Left lobe of liver (tissue), 2 donors: ENCODE measurements around the gene NOTCH1. TPM values are rescaled to one million over a fixed set of nuclear protein-coding genes. Genes with fewer than 3 reads are reported as not detected.
"Not testable (repeated sequence)": the region's sequence is repeated elsewhere in the genome, so short reads cannot be mapped to it uniquely, and the experiment has no call there.

ENCODE experiments used
- ATAC-seq: fragments of 200-7000 bp; cut with Tn5 transposase; one replicate; pipeline ENCODE4 v1.9.1; 2020; ENCODE audit warnings: mild to moderate bottlenecking, moderate library complexity
- DNase-seq: peaks from one replicate; pipeline ENCODE4 v3.0.0-alpha.2; 2020; ENCODE audit warnings: low spot score
- total RNA-seq: library from RNA; stranded (reverse); gene quantifications from one replicate; pipeline ENCODE4 v1.2.1, GENCODE V29; 2021
- donor health status: DM: no; HTN: no; CAD: no; lungs with moderate emphysema.
- donor health status: DM: no; HTN: yes; CAD: no.

NOTCH1 gene
- total RNA-seq, 1 donor from 2014 or later, result 31.9 TPM

DNA sequence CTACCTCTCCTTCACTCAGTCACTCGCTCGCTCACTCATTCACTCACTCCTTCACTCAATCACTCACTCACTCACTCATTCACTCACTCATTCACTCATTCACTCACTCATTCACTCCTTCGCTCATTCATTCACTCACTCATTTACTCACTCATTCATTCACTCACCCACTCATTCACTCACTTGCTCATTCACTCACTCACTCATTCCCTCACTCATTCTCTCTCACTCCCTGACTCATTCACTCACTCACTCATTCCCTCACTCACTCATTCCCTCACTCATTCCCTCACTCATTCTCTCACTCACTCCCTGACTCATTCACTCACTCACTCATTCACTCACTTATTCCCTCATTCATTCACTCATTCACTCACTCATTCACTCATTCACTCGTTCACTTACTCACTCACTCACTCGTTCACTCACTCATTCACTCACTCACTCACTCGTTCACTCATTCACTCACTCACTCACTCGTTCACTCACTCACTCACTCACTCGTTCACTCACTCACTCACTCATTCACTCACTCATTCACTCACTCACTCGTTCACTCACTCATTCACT lies 33.9 kb upstream of the NOTCH1 start:
- not testable (repeated sequence) for ATAC-seq, DNase-seq

DNA sequence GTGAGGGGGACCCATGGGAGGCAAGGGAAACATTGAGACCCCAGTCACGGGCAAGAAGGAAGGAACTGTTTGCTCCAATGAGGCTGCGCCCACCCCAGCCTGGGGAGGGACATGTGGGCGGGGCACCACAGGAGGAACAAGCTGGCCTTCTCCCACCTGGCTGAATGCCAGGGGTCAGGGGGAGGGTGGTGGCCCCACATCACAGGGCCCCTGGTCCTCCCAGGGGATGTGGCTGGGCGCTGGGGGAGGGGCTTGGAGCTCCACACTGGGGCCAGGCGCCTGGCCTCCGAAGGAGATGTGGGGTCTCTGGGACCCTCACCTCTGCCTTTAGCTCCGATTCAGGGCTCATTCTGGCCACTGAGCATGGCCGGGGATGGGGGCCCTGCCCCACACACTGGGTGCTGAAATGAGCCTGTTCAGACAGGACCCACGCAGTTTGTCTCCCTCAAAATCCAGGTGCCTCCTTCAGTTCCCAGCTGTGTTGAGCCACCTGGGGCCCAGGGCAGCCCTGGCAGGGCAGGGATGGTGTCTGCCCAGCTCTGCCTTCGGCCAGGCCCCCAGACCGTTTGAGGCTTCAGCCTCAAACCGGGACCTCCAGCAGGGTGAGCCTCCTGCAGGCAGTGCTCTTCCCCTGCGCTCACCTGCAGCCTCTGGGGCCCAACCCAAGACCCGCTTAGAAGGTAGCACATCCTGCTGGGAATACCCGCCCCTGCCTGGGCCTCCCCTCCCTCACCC lies 33.2 kb upstream of the NOTCH1 start:
- DNase-seq, result no peak
- ATAC-seq, result peak; percentile 14

DNA sequence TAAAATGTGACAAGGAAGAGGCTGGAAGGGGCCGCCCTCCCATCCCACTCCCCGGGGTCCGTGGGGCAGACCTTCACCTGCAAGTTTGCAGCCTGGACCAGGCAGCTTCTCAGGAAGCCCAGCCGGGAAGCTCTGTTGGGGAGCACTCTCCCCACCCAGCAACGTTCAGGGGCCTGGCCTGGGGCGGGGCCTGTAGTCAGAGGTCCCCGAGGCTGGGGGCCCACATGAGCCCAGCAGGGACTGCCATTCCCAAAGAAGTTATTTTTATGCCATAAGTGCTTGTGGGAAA lies 32.7 kb upstream of the NOTCH1 start:
- DNase-seq (no peak), ATAC-seq (no peak)

DNA sequence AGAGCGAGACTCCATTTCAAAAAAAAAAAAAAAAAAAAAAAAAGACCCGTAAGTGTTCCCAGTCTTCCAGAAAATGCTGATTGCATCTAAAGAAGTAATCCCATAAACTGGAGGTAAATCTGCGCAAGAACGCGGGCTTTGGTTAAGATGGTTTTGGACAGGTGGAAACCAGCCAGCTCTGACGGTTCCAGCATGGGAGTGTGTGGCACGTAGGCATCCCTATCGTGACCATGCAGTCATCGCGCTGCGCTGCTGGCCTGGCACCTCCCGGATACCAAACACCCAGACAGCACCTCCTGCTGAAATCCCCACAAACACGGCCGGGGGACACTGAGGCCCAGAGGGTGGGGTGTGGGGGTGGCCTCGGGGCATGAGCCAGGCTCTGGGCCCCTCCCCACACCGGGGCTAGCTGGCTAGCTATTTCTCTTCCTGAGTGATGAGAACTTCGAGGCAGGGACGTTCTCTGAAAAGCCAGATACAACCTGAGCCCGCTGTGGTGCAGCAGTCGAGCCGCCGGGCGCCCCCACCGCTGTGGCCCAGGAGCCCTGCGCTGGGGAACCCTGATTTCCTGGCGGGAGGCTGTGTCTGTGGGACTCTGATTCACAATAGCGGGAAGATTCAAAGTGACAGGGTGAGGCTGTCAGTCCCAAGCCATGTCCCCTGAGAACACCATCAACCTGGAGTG lies 32.2 kb upstream of the NOTCH1 start:
- ATAC-seq (no peak), DNase-seq (no peak)

DNA sequence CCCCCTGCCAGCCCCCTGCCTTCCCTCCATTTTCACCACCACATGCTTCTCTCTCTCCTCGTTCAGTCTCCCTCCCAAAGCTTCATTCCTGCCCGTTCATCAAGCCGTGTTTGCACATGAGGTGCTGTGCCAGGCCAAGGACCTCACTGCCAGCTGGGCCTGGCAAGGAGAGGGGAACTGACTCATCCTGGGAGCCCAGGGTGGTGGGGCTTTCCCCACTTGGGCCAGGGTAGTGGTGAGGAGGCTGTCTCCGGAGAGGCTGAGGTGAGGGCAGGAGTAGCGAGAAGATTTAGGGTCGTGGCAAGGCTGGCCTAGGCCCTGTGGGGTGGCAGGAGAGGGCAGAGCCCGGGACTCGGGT lies 30.4 kb upstream of the NOTCH1 start:
- DNase-seq (peak; percentile 71), ATAC-seq (peak; percentile 90)

DNA sequence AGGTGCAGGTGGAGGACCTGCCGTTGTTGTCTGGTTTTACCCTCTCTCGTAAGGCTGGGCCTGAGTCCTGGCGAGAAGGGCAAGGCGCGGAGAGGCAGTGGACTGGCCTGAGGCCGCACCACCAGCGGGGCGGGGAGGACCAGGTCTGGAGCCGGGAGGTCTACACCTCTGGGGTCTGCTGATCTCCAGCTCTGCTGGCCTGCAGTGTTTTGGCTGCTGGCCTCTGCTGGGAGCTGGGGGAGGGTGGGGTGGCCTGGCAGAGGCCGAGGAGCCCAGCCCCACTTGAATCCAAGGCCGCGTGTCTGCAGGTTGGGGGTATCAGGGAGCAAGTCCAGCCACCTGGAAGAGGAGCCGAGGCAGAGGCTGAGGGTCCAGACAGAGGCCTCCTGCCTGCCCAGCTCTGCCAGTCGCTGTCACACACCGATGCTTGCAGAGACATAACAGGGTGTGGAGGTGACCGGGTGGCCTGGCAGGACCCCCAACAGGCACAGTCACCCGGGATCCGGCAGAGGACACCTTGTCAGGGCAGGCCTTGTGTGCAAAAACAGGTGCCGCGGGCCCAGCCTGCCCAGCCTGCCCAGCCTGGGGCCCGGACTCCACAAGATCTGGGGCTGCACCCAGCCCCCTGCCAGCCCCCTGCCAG lies 29.9 kb upstream of the NOTCH1 start:
- DNase-seq, result no peak

DNA sequence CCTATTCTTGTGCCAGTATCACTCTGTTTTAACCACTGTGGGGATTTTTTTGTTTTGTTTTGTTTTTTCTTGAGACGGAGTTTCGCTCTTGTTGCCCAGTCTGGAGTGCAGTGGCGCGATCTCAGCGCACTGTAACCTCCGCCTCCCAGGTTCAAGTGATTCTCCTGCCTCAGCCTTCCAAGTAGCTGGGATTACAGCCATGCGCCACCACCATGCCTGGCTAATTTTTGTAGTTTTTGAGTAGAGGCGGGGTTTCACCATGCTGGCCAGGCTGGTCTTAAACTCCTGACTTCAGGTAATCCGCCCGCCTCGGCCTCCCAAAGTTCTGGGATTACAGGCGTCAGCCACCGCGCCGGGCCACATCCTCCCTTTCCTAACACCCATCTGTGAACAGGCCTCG lies 28.8 kb upstream of the NOTCH1 start:
- DNase-seq, ATAC-seq: not testable (repeated sequence)

More for the DNA sequence above, 29.9 kb upstream of the NOTCH1 start:
- peak; percentile 10 for ATAC-seq

DNA sequence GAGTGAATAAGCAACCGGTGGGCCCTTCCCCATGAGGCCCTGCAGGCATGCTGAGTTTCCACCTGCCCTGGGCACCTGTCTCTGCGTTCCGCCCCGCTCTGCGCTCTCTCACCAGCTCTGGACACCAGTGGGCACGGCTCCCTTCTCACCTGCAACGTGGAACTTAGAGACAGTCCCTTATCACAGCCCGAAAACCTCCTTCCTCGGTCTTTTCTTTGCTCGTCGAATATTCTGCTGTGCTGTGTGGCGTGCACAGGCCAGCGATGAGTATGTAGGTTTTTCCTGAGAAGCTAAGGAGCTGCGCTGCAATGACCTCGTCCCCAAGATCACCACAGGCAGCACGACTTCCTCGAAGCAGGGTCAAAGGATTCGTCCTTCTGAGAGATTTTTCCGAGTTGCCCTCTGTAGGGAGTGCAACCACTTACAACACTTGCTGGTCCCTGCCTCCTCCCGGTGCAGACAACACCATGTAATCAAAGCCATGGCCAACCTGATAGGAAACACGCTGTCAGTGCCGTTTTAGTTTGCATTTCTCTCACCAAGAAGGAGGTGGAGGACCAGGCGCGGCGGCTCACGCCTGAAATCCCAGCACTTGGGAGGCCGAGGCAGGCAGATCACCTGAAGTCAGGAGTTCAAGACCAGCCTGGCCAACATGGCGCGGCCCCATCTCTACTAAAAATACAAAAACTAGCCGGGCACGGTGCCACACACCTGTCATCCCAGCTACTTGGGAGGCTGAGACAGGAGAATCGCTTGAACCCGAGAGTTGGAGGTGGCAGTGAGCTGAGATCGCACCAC lies 27.2 kb upstream of the NOTCH1 start:
- DNase-seq (no peak), ATAC-seq (no peak)

DNA sequence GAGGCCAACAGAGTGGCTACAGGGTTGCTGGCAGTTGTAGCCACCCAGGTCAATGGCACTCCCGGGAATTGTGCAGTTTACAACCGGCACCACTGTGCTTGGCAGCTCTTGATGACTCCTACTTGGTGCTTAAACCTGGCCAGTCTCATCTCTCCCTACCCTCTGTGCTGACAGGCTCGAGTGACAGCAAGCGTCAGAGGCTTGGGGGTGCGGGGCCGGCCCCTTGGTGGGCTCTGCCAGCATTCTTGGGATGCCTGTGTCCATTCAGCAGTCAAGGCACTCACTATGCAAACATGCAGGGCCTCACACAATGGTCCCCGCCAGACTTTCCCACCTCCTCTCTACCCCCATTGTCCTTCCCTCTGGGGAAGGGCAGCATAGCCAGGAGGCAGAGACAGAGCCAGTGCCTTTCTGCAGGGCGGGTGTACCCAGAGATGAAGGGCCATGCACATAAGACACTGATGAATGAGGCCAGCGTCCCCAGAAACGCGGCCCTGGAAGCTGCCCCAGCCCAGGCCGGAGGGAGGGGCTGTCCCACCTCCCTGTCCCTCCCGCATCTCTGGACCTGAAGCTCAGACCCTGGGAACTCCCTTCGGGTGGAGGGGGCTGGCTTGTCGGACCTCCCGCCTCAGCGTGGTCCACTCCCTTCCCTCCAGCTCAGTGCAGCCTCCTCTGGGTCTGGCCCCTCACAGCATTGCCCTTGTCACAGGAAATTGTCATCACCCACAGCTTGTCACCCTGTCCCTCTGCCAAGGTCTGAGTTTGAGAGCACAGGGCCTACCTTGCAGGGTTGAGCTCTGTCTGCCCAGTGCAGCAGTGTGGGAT lies 26.4 kb upstream of the NOTCH1 start:
- no peak for ATAC-seq
- no peak for DNase-seq

DNA sequence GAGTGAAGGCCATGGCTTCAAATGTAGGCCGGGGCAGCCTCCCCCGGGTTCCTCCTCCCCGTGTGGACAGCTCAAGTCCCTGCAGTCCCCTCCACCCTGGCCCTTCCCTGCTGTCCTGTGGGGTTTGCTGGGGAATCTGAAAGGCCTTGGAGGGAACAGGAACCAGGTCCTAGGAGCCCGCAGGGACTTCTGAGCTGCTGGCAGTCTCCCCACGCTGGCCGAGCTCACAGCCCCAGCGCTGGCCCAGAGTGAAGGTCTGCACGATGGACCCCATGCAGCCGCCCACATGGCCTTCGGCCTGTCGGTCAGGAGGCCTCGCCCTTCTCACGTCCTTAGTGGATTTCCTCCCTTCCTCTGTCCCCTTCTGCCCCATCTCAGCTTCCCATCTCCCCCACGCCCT lies 25.7 kb upstream of the NOTCH1 start:
- DNase-seq (no peak), ATAC-seq (no peak)

DNA sequence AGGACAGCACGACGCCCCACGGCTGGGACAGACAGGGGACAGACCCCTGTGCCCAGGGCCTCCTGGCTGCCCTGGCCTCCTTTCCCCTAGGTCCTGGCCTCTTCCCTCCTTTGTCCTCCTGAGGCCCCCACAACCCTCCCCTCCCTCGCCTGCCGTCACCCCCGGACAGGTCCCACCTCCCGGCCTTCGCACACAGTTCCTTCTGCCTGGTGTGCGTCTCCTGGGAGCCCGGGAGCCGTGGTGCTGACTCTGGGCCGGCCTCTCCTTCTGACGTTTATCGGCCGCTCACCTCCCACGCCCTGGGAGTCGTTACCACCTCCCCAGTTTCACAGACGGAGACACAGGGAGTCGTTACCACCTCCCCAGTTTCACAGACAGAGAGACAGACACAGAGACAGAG lies 25.1 kb upstream of the NOTCH1 start:
- ATAC-seq (no peak), DNase-seq (no peak)

DNA sequence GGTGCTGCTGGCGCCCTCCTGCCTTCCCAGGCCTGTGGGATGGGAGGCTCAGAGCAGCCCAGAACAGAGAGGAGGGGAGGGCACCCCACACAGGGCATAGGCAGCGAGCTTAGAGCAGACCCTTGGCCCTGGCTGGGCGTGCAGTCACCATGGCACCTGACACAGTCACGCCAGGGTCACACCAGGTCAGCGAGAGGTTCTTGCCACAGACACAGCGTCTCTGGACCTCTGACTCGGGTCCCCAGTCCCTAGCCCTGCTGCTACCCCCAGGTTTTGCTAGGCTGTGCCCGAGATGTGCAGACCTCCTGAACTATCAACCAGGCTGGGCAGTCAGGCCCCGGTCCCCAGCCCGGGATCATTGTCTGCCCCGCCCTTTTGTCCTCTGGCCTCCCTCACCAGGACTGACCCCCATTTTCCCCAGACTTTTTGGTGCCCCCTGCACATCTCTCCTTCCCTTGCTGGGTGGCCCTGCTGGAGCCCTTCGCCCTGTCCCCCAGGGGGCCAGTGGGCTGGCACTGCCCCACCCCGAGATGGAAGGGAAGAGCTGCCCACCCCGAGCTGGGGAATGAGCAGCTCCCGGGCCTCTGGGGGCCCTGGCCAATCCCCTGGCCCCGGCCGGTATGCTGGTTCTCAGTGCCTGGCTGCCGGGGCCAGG lies 24.5 kb upstream of the NOTCH1 start:
- ATAC-seq (no peak), DNase-seq (no peak)

DNA sequence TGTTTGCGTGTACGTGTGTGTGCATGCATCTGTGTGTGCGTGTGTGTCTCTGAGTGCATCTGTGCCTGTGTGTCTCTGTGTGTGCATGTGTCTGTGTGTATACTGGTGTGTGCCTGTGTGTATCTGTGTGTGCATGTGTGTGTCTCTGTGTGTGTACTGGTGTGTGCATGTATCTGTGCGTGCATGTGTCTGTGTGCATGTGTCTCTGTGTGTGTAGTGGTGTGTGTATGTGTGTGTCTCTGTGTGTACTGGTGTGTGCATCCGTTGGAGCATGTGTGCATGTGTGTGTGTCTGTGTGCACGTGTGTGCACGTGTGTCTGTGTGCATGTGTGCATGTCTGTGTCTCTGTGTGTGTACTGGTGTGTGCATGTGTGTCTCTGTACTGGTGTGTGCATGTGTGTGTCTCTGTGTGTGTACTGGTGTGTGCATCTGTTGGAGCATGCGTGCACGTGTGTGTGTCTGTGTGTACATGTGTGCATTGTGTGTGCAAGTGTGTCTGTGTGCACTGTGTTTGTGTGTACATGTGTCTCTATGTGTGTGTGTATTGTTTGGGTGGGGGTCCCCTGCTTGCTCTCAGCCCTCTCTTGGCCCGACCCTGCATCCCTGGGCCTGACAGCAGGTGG lies 23.8 kb upstream of the NOTCH1 start:
- ATAC-seq, result no peak
- DNase-seq, result no peak

DNA sequence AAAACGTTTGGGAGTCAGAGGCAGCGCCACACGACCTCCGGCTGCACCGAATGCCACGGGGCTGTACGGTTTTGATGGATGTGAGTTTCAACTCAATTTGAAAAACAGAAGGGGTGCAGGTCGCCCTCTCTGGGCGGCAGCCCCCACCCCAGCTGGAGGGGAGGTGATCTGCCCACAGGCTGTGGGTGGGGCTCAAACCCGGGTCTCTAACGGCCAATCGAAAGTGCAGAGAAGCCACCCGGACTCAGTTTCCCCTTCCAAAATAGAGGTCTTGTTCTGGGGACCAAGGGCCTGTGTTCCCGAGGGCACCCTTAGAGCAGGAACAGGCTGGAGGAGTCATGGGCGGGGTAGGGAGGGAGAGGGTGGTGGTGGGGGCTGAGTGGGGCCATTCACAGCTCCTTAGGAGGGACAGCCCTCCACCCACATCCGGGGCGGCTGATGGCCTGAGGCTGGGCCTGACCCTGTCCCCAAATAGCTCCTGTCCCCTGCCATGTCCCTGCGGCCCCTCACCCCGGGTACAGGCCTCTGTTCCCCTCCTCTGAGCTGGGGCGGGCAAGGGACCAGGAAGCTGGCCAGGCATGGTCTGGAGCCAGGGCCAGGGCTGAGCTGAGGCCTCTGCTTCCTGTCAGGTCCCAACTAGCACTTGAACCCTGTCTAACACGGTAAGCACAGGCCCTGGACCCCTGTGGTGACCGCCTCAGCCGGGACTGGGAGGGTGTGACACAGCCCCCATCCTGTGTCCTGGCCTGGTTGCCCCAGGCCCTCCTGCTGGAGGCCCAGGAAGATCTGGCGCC lies 22.6 kb upstream of the NOTCH1 start:
- ATAC-seq, result peak; percentile 22
- DNase-seq, result no peak

DNA sequence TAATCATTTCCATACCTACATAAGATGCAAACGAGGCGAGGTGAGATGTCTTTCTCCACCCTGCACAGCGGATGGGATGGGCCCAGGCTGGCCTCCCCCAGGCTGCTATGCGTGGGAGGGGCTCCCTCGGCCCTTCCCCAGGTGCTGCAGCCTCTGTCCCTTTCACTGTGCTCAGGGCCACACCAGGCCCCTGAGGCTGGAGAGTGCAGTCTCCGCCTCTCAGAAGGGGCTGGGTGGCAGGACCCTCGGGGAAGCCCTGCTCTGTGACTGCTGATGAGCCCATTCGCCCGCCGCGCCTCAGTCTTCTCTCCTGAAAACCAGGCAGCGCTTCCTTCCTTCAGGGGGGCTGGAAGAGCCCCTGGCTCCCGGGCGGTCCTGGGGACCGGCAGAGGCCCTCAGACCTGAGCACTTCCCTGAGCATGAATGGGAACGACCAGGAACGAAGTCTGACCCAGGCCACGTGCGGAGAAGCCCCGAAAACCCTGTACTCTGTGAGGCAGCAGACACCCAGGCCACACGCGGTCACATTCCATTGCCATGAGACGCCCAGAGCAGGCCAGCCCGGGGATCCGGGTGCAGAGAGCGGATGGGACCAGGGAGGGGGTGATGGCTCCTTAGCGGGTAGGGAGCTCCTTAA lies 21.9 kb upstream of the NOTCH1 start:
- no peak for DNase-seq
- ATAC-seq, result peak; percentile 14

DNA sequence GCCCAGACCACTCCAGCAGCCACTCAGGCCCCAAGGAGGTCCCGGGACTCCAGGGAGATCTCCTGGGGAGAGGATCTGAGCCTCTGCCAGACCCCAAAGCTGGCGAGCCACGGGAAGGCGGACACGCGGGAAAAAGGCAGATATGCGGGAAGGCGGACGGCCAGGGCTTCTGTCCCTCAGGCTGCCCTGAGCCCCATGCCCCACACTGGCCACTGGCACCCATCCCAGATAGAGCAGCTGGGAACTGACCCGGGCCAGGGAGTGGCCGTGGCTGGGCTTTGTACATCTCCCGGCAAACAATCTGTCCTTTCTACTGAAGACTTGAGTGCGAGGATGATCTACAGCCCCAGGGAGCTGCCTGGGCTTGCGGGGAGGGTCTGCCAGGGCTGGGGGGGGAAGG lies 21.1 kb upstream of the NOTCH1 start:
- peak; percentile 83 for DNase-seq
- peak; percentile 79 for ATAC-seq

DNA sequence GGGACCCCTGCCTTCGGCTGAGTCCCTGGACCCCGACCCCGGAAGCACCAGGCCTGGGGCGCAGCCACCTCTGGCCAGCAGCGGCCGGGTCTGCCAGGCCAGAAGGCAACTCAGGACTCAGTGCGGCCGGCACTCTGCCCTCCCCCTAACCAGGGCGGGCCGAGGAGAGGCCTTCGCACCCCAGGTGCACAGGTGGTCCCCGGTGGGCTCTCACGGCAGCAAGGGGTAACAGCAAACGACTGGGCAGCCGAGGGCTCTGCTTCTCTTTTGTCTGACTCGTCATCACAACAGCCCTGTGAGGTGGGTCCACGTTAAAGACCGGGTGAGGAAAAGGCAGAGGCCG lies 20.7 kb upstream of the NOTCH1 start:
- DNase-seq (no peak), ATAC-seq (no peak)
